GM15510 (cell line): ENCODE results near the gene ZNF576.

Experiments used
- POLR2A ChIP-seq: IDR thresholded peaks from 3 replicates; pipeline ENCODE4 v1.6.1; 2011; ENCODE audit warnings: borderline replicate concordance; ENCODE audit not compliant: insufficient read length; ENCODE audit errors: extremely low read depth

Gene ZNF576

GRCh38 chr19:43570174-43570791 is 26.1 kb upstream of the ZNF576 start:
- TF ChIP-seq POLR2A: no peak

GRCh38 chr19:43572171-43572588 is 24.2 kb upstream of the ZNF576 start:
- no peak for TF ChIP-seq POLR2A

- no peak for TF ChIP-seq POLR2A
These were observed 21.8 kb upstream of the ZNF576 start for GRCh38 chr19:43574424-43575155.

- TF ChIP-seq POLR2A: peak; percentile 49
These were observed 21.0 kb upstream of the ZNF576 start, which contains the start of the genes PINLYP and XRCC1 for GRCh38 chr19:43575156-43575950. PINLYP (plus strand) TSS chr19:43575801; CDS start chr19:43577192, 1,391 bp downstream. XRCC1 (minus strand) TSS chr19:43575527; CDS start chr19:43575458, 69 bp downstream.

GRCh38 chr19:43575955-43576878 is 20.2 kb upstream of the ZNF576 start:
- TF ChIP-seq POLR2A: no peak

GRCh38 chr19:43578787-43579186 is 17.6 kb upstream of the ZNF576 start:
- no peak for TF ChIP-seq POLR2A

GRCh38 chr19:43581467-43581866 is 14.9 kb upstream of the ZNF576 start:
- no peak for TF ChIP-seq POLR2A

- no peak for TF ChIP-seq POLR2A
These were observed 13.9 kb upstream of the ZNF576 start for GRCh38 chr19:43582495-43582894.

- TF ChIP-seq POLR2A: no peak
These were observed 11.9 kb upstream of the ZNF576 start for GRCh38 chr19:43584484-43584883.

- no peak for TF ChIP-seq POLR2A
These were observed 10.0 kb upstream of the ZNF576 start for GRCh38 chr19:43586346-43586745.

GRCh38 chr19:43589277-43589676 is 7.1 kb upstream of the ZNF576 start:
- TF ChIP-seq POLR2A: no peak

GRCh38 chr19:43589678-43590077 is 6.7 kb upstream of the ZNF576 start:
- no peak for TF ChIP-seq POLR2A

- TF ChIP-seq POLR2A: no peak
These were observed 4.3 kb upstream of the ZNF576 start for GRCh38 chr19:43591904-43592772.
